Mesenchymal stem cell (in vitro differentiated cells and primary cell): ENCODE data around the gene ARVCF.

Experiments used
- DNase-seq: peaks from one replicate; pipeline ENCODE4 v3.0.0-alpha.2; 2013
- H2AFZ ChIP-seq: one replicate; pipeline ENCODE4 v1.6.1; 2013; ENCODE audit warnings: low read depth, mild to moderate bottlenecking, control low read depth, inconsistent platforms, low read length, moderate library complexity
- H2AK5ac ChIP-seq: 2 replicates; pipeline ENCODE4 v1.6.1; 2013; ENCODE audit warnings: low read length, moderate library complexity, mild to moderate bottlenecking, inconsistent platforms; ENCODE audit not compliant: severe bottlenecking
- H2BK120ac ChIP-seq: one replicate; pipeline ENCODE4 v1.6.1; 2013; ENCODE audit warnings: low read depth, mild to moderate bottlenecking, inconsistent platforms, low read length, moderate library complexity
- H2BK12ac ChIP-seq, 2 experiments: one replicate each; pipeline ENCODE4 v1.6.1; 2013; ENCODE audit warnings: inconsistent platforms in 2 of 2, low read length in 2 of 2, mild to moderate bottlenecking in 2 of 2, moderate library complexity in 2 of 2, control low read depth in 1 of 2
- H2BK15ac ChIP-seq: one replicate; pipeline ENCODE4 v1.6.1; 2013; ENCODE audit warnings: mild to moderate bottlenecking, low read depth, inconsistent platforms; ENCODE audit not compliant: poor library complexity, severe bottlenecking
- H2BK5ac ChIP-seq: 2 replicates; pipeline ENCODE4 v1.6.1; 2013; ENCODE audit warnings: low read depth, mild to moderate bottlenecking, low read length, control low read depth, inconsistent platforms; ENCODE audit not compliant: poor library complexity, severe bottlenecking
- H3K14ac ChIP-seq, 2 experiments: one replicate each; pipeline ENCODE4 v1.6.1; 2013; ENCODE audit warnings: inconsistent platforms in 2 of 2, low read length in 2 of 2, control low read depth in 1 of 2, mild to moderate bottlenecking in 1 of 2, moderate library complexity in 1 of 2
- H3K18ac ChIP-seq, 2 experiments: one replicate each; pipeline ENCODE4 v1.6.1; 2013; ENCODE audit warnings: inconsistent platforms in 2 of 2, low read length in 2 of 2, control low read depth in 1 of 2, low read depth in 1 of 2, mild to moderate bottlenecking in 1 of 2
- H3K23ac ChIP-seq, 2 experiments: one replicate each; pipeline ENCODE4 v1.6.1; 2013; ENCODE audit warnings: inconsistent platforms in 2 of 2, low read length in 2 of 2, mild to moderate bottlenecking in 2 of 2, moderate library complexity in 2 of 2, control low read depth in 1 of 2
- H3K27ac ChIP-seq: 2 replicates; pipeline ENCODE4 v1.5.1; 2013; ENCODE audit warnings: mild to moderate bottlenecking, moderate library complexity, low read length, control low read depth, inconsistent platforms; ENCODE audit not compliant: poor library complexity, severe bottlenecking
- H3K27me3 ChIP-seq, 2 experiments: 2 replicates each; pipeline versions ENCODE4 v1.6.1 to v1.7.0; 2013; ENCODE audit warnings: low read length in 2 of 2, mild to moderate bottlenecking in 2 of 2, moderate library complexity in 2 of 2, control low read depth in 1 of 2, inconsistent platforms in 1 of 2; ENCODE audit not compliant: control insufficient read depth in 1 of 2, insufficient read depth in 1 of 2
- H3K36me3 ChIP-seq, 2 experiments: 2 replicates each; pipeline versions ENCODE4 v1.6.1 to v1.7.0; 2013; ENCODE audit warnings: low read length in 2 of 2, control low read depth in 1 of 2, inconsistent platforms in 1 of 2, low read depth in 1 of 2, mild to moderate bottlenecking in 1 of 2; ENCODE audit not compliant: insufficient read depth in 2 of 2, control insufficient read depth in 1 of 2
- H3K4ac ChIP-seq, 2 experiments: one replicate each; pipeline ENCODE4 v1.6.1; 2013; ENCODE audit warnings: inconsistent platforms in 2 of 2, low read length in 2 of 2, mild to moderate bottlenecking in 2 of 2, moderate library complexity in 2 of 2, control low read depth in 1 of 2, low read depth in 1 of 2
- H3K4me1 ChIP-seq: 2 replicates; pipeline ENCODE4 v1.6.1; 2013; ENCODE audit warnings: low read depth, low read length, control low read depth; ENCODE audit not compliant: control insufficient read depth, insufficient read depth
- H3K4me2 ChIP-seq: 2 replicates; pipeline ENCODE4 v1.6.1; 2013; ENCODE audit warnings: low read length, mild to moderate bottlenecking, inconsistent platforms; ENCODE audit not compliant: poor library complexity, severe bottlenecking
- H3K4me3 ChIP-seq, 2 experiments: 2 replicates each; pipeline versions ENCODE4 v1.5.1 to v1.7.0; 2013; ENCODE audit warnings: low read length in 2 of 2, mild to moderate bottlenecking in 2 of 2, control low read depth in 1 of 2, low read depth in 1 of 2; ENCODE audit not compliant: insufficient read depth in 1 of 2
- H3K79me1 ChIP-seq: replicated peaks from 2 replicates; pipeline ENCODE4 v1.6.1; 2013; ENCODE audit warnings: mild to moderate bottlenecking, control low read depth, low read length, inconsistent platforms; ENCODE audit not compliant: poor library complexity, severe bottlenecking
- H3K9ac ChIP-seq: 2 replicates; pipeline ENCODE4 v1.7.0; 2013; ENCODE audit warnings: mild to moderate bottlenecking, low read length, moderate library complexity
- H3K9me3 ChIP-seq: 2 replicates; pipeline ENCODE4 v1.7.0; 2013; ENCODE audit warnings: mild to moderate bottlenecking, low read length; ENCODE audit not compliant: control insufficient read depth
- H4K8ac ChIP-seq: one replicate; pipeline ENCODE4 v1.6.1; 2013; ENCODE audit warnings: inconsistent platforms, mild to moderate bottlenecking, low read length, moderate library complexity
- H4K91ac ChIP-seq: one replicate; pipeline ENCODE4 v1.6.1; 2013; ENCODE audit warnings: mild to moderate bottlenecking, low read length, inconsistent platforms
- WGBS: methylation state at CpG from one replicate; pipeline ENCODE4 v1.1.7; 2013; ENCODE audit warnings: mixed read lengths; 5-methylcytosine and 5-hydroxymethylcytosine counted together

Gene ARVCF

DNA sequence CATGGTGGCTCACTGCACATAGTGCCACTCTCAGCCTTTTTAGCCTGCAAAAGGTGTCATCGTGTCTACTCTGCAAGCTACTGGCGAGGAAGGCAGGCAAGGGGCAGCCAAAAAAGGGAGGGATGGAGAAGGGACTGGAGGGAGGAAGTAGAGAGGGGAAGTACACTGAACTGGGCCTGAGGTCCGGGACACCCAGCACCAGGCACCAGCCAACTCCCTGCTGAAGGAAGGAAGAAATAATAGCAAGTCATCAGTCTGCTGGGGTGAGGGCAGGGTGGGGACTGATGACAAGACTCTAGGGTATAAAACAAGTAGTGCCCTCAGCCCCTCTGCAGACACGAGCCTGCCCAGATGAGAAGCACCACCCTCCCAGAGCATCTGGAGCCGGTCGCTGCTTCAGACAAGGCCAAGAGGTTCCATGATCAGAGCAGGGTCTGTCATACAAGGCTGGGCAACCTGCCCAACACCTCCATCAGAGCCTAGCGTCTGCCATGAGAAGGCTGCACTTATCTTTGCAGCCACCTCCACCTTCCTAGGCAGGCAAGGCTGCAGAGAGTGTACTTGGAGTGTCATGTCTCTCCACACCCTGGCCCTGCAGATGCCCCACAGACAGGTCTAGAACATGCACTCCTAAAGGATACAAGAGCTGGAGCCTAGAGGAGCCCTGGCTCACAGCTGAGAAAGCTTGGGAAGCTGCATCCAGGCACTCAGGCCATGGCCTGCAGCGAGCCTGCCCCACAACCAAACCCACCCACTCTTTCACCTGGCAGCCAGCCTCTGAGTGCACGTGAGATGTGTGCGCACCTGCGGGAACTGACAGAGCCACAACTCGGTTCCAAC is 84.0 kb downstream of the ARVCF start:
- no peaks in the 10 kb centered on the region for H3K27me3 ChIP-seq

DNA sequence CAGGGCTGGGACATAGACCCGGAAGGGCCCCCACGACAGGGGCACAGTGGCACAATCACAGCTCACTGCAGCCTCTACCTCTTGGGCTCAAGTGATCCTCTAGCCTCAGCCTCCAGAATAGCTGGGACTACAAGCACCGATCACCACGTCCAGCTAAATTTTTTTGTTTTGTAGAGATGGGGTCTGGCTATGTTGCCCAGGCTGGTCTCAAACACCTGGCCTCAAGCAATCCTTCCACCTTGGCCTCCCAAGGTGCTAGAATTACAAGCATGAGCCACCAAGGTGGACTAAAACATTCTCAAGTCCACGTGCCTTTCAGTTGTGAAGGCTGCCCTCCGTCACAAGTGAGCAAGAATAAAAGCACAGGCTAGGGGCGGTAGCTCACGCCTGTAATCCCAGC is 85.1 kb downstream of the ARVCF start:
- no peak overlapping the region for H2BK5ac ChIP-seq
- no peak overlapping the region for H2BK120ac ChIP-seq
- H3K9ac ChIP-seq, result no peak overlapping the region
- no peak overlapping the region for H2BK15ac ChIP-seq
- H3K79me1 ChIP-seq, result peaks cover 4% of the 10 kb centered on the region
- H3K9me3 ChIP-seq, result peaks cover 3% of the 10 kb centered on the region
- H3K23ac ChIP-seq, result no peak overlapping the region
- H4K8ac ChIP-seq, result no peak overlapping the region
- no peak overlapping the region for H3K4me3 ChIP-seq
- H3K18ac ChIP-seq, result no peak overlapping the region
- peaks cover 10 to 12% of the 10 kb centered on the region in 2 experiments for H3K36me3 ChIP-seq
- no peak overlapping the region for H2AK5ac ChIP-seq
- no peak for DNase-seq
- 91% methylated on average over 8 of the region's 8 CpGs for WGBS
- H3K14ac ChIP-seq, result no peak overlapping the region
- H2BK12ac ChIP-seq, result no peak overlapping the region
- H3K27me3 ChIP-seq, result no peaks in the 10 kb centered on the region
- H3K27ac ChIP-seq, result no peak overlapping the region
- H3K4me1 ChIP-seq, result no peaks in the 10 kb centered on the region
- no peak overlapping the region for H4K91ac ChIP-seq
- H3K4ac ChIP-seq, result no peak overlapping the region
- H2AFZ ChIP-seq, result no peak overlapping the region
- no peak overlapping the region for H3K4me2 ChIP-seq

More for the DNA sequence above, 84.0 kb downstream of the ARVCF start:
- no peak overlapping the region for H3K4me2 ChIP-seq
- H3K4ac ChIP-seq, result no peak overlapping the region
- H2BK120ac ChIP-seq, result no peak overlapping the region
- H2BK12ac ChIP-seq, result no peak overlapping the region
- peaks cover 4% of the 10 kb centered on the region for H3K79me1 ChIP-seq
- H3K9me3 ChIP-seq, result peaks cover 3% of the 10 kb centered on the region
- no peak overlapping the region for H3K27ac ChIP-seq
- no peak overlapping the region for H4K8ac ChIP-seq
- H4K91ac ChIP-seq, result no peak overlapping the region
- H2BK15ac ChIP-seq, result no peak overlapping the region
- H3K18ac ChIP-seq, result no peak overlapping the region
- H3K9ac ChIP-seq, result no peak overlapping the region
- H2BK5ac ChIP-seq, result no peak overlapping the region
- H3K14ac ChIP-seq, result no peak overlapping the region
- H3K36me3 ChIP-seq, result peaks cover 10 to 15% of the 10 kb centered on the region in 2 experiments
- DNase-seq, result no peak
- H2AFZ ChIP-seq, result peak overlapping the region; percentile 31
- H3K23ac ChIP-seq, result no peak overlapping the region
- no peaks in the 10 kb centered on the region for H3K4me1 ChIP-seq
- 82% methylated on average over 12 of the region's 12 CpGs for WGBS
- no peak overlapping the region for H3K4me3 ChIP-seq
- H2AK5ac ChIP-seq, result no peak overlapping the region

DNA sequence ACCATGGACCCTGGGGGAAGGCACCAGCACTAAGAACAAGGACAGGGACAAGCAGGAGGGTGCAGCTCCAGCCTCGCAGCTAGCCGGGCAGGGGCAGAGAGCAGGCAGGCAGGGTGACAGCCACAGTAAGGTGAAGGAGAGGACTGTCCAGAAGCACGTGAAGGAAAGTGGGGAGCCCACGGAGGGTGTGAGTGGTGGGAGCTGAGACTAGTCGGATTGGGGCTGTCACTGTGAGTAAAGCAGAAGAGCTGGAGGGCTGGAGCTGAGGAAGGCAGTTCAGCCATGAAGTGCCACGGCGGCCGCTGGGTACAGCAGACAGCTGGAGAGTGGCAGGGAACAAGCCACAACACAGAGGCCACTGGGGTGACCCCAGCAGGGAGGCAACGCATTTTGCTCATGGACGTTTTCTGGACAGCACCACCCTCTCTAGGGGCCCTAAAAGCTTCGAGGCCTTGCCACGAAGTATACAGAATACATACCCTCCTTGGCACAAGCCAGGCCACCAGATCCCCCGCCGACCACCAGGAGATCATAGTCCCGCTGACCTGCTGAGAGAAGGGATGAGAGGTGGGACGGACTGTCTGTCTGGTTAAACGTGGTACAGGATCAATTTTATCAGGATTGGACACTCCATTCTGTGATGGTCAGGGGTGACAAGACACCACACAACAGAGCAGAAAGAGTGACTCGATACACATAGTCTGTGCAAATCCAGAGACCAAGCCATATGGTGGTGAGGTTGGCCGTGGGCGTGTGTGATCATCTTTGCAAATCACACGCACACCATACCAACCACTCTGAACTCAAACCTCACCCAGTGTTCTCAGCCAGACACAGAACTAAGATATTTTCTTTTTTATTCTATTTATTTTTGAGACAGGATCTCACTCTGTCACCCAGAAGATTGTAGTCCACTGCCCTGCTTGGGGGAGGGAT is 85.8 kb downstream of the ARVCF start:
- Histone ChIP-seq H3K4me1 (no peaks in the 10 kb centered on the region), H4K91ac (no peak overlapping the region), H2BK5ac (no peak overlapping the region), H3K27ac (no peak overlapping the region), H3K79me1 (peaks cover 4% of the 10 kb centered on the region), H3K23ac (no peak overlapping the region), H2AFZ (no peak overlapping the region), H4K8ac (no peak overlapping the region), H3K14ac (no peak overlapping the region), H2BK120ac (no peak overlapping the region), H2BK12ac (no peak overlapping the region), H2AK5ac (no peak overlapping the region), H3K4me2 (no peak overlapping the region), H3K36me3 (peaks cover 8 to 11% of the 10 kb centered on the region in 2 experiments), H3K9me3 (peaks cover 3% of the 10 kb centered on the region), H3K9ac (no peak overlapping the region), H2BK15ac (no peak overlapping the region), H3K27me3 (no peaks in the 10 kb centered on the region), H3K4me3 (no peak overlapping the region), H3K4ac (no peak overlapping the region), H3K18ac (no peak overlapping the region)
- DNase-seq, result no peak
- WGBS, result 92% methylated on average over 21 of the region's 21 CpGs
